ENCODE measurements around the gene SYT7. TPM values are rescaled to one million over a fixed set of nuclear protein-coding genes. Genes with fewer than 3 reads are reported as not detected.
A peak's percentile ranks its signal among the peaks of the same experiment; 100 is the strongest.

SYT7 gene
- total and polyA plus RNA-seq, 2 experiments from 2014 or later = 0.40 to 1.9 TPM

DNA sequence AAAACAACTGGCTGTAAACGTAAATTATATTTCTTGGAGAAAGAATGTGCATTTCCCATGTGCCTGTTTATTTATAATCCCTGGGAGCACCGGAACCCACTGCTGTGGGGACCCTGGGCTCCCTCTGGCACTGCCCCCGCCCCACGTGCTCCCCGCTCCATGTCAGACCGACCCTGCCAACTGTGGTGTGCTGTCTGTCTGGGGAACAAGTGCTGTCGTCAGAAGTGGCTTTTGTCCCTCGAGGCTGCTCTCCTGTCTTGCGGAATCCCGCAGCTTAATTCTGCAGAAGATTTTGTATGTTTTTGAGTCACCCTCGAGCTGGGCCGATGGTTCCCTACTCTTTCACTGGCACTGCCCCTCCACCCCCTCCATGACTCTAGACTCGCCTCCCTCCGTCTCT lies 69.9 kb downstream of the SYT7 start:
- Histone ChIP-seq H3K4me1 (ENCODE audit: insufficient read depth) (no peaks in the 10 kb centered on the region), H3K4me2 (ENCODE audit: unreplicated experiment) (no peak overlapping the region), H3K9me3 (ENCODE audit: low read depth) (no peaks in the 10 kb centered on the region), H3F3A (ENCODE audit: insufficient read depth) (no peaks in the 10 kb centered on the region), H4K20me1 (ENCODE audit: insufficient read depth) (no peaks in the 10 kb centered on the region), H3K27ac (no peak overlapping the region), H2AFZ (no peak overlapping the region), H3K36me3 (ENCODE audit: low read depth) (no peaks in the 10 kb centered on the region), H3K9me2 (ENCODE audit: insufficient read depth) (no peaks in the 10 kb centered on the region), H3K27me3 (replicated peaks; ENCODE audit: insufficient read depth) (peaks cover 20% of the 10 kb centered on the region), H3K79me2 (ENCODE audit: insufficient read depth) (no peaks in the 10 kb centered on the region), H3K9ac (no peak overlapping the region), H3K4me3 (no peak overlapping the region)
- in situ Hi-C loops (cut with MboI) = no loop called here
- 71 to 72% methylated on average over 14 of the region's 14 CpGs for WGBS, 2 experiments (ENCODE audit: low coverage in 1 of 2, low lambda C conversion rate in 2 of 2, missing lambda C conversion rate in 2 of 2)
- DNase-seq = no peak
- TF ChIP-seq EZH2 (IDR thresholded peaks at IDR 0.05; ENCODE audit: insufficient read depth, poor library complexity, severe bottlenecking) (no peak), EZH2phosphoT487 (IDR thresholded peaks at IDR 0.05; ENCODE audit: insufficient read depth, low read depth) (no peak)

GRCh38 chr11:61510166-61510919 lies 70.5 kb downstream of the SYT7 start:
- Histone ChIP-seq H3K9me3 (ENCODE audit: low read depth) (no peaks in the 10 kb centered on the region), H3K27me3 (replicated peaks; ENCODE audit: insufficient read depth) (peaks cover 20% of the 10 kb centered on the region), H3K4me3 (no peak overlapping the region), H2AFZ (no peak overlapping the region), H3K27ac (no peak overlapping the region), H4K20me1 (ENCODE audit: insufficient read depth) (no peaks in the 10 kb centered on the region), H3K36me3 (ENCODE audit: low read depth) (no peaks in the 10 kb centered on the region), H3F3A (ENCODE audit: insufficient read depth) (no peaks in the 10 kb centered on the region), H3K79me2 (ENCODE audit: insufficient read depth) (no peaks in the 10 kb centered on the region), H3K9me2 (ENCODE audit: insufficient read depth) (no peaks in the 10 kb centered on the region), H3K9ac (no peak overlapping the region), H3K4me1 (ENCODE audit: insufficient read depth) (no peaks in the 10 kb centered on the region), H3K4me2 (ENCODE audit: unreplicated experiment) (no peak overlapping the region)
- TF ChIP-seq EZH2phosphoT487 (IDR thresholded peaks at IDR 0.05; ENCODE audit: insufficient read depth, low read depth) (no peak), EZH2 (IDR thresholded peaks at IDR 0.05; ENCODE audit: insufficient read depth, poor library complexity, severe bottlenecking) (no peak)
- 71% methylated on average over 16 of the region's 16 CpGs for WGBS, 2 experiments (ENCODE audit: low coverage in 1 of 2, low lambda C conversion rate in 2 of 2, missing lambda C conversion rate in 2 of 2)
- no peak for DNase-seq
- in situ Hi-C loops (cut with MboI) = no loop called here

GRCh38 chr11:61509043-61510029 lies 71.5 kb downstream of the SYT7 start:
- WGBS, 2 experiments (ENCODE audit: low coverage in 1 of 2, low lambda C conversion rate in 2 of 2, missing lambda C conversion rate in 2 of 2) = 9% methylated on average over 97 to 104 of the region's 117 CpGs
- Histone ChIP-seq H3F3A (ENCODE audit: insufficient read depth) (no peaks in the 10 kb centered on the region), H3K27ac (no peak overlapping the region), H3K9ac (no peak overlapping the region), H3K27me3 (replicated peaks; ENCODE audit: insufficient read depth) (peaks cover 20% of the 10 kb centered on the region), H3K9me2 (ENCODE audit: insufficient read depth) (no peaks in the 10 kb centered on the region), H2AFZ (peak overlapping the region; percentile 73), H3K9me3 (ENCODE audit: low read depth) (no peaks in the 10 kb centered on the region), H4K20me1 (ENCODE audit: insufficient read depth) (no peaks in the 10 kb centered on the region), H3K4me1 (ENCODE audit: insufficient read depth) (no peaks in the 10 kb centered on the region), H3K79me2 (ENCODE audit: insufficient read depth) (no peaks in the 10 kb centered on the region), H3K4me2 (ENCODE audit: unreplicated experiment) (peak overlapping the region; percentile 52), H3K36me3 (ENCODE audit: low read depth) (no peaks in the 10 kb centered on the region), H3K4me3 (peak overlapping the region; percentile 57)
- DNase-seq = peak; percentile 85
- TF ChIP-seq EZH2phosphoT487 (IDR thresholded peaks at IDR 0.05; ENCODE audit: insufficient read depth, low read depth) = no peak
- TF ChIP-seq EZH2 (IDR thresholded peaks at IDR 0.05; ENCODE audit: insufficient read depth, poor library complexity, severe bottlenecking) = no peak
- in situ Hi-C loops (cut with MboI) = no loop called here

- Histone ChIP-seq H3K79me2 (ENCODE audit: insufficient read depth) (no peaks in the 10 kb centered on the region), H3K36me3 (ENCODE audit: low read depth) (no peaks in the 10 kb centered on the region), H3K9ac (no peak within 1 kb of the TSS), H3K27me3 (replicated peaks; ENCODE audit: insufficient read depth) (peaks cover 20% of the 10 kb centered on the region), H3K9me3 (ENCODE audit: low read depth) (no peaks in the 10 kb centered on the region), H4K20me1 (ENCODE audit: insufficient read depth) (no peaks in the 10 kb centered on the region), H3K4me3 (peak within 1 kb of the TSS; percentile 57), H3K4me1 (ENCODE audit: insufficient read depth) (no peaks in the 10 kb centered on the region), H3K27ac (no peak within 1 kb of the TSS), H3F3A (ENCODE audit: insufficient read depth) (no peaks in the 10 kb centered on the region), H3K4me2 (ENCODE audit: unreplicated experiment) (peak within 1 kb of the TSS; percentile 52), H2AFZ (peak within 1 kb of the TSS; percentile 73), H3K9me2 (ENCODE audit: insufficient read depth) (no peaks in the 10 kb centered on the region)
- in situ Hi-C loops (cut with MboI) = no loop called here
- WGBS, 2 experiments (ENCODE audit: low coverage in 1 of 2, low lambda C conversion rate in 2 of 2, missing lambda C conversion rate in 2 of 2) = 7 to 8% methylated on average over 30 to 37 of the region's 74 CpGs
- DNase-seq = peak; percentile 49
- TF ChIP-seq EZH2phosphoT487 (IDR thresholded peaks at IDR 0.05; ENCODE audit: insufficient read depth, low read depth) = 0 out of 2 replicates have a peak, but pooled peaks have one; percentile 38
- peak; percentile 79 for TF ChIP-seq EZH2 (IDR thresholded peaks at IDR 0.05; ENCODE audit: insufficient read depth, poor library complexity, severe bottlenecking)
Observed at GRCh38 chr11:61507962-61508861, 72.7 kb downstream of the SYT7 start, which contains the start of gene LRRC10B. TSS of gene LRRC10B (plus strand) at chr11:61508749. CDS start at chr11:61508999, 250 bp downstream.
